GM18870 (cell line): Measurements from ENCODE around the gene PECR.
A peak's percentile ranks its signal among the peaks of the same experiment; 100 is the strongest.

Source experiments
- ATAC-seq: cut with Tn5 transposase; IDR thresholded peaks from one replicate; pipeline ENCODE4 v1.9.1; 2021; ENCODE audit warnings: moderate library complexity; ENCODE audit not compliant: unreplicated experiment

Gene PECR

DNA sequence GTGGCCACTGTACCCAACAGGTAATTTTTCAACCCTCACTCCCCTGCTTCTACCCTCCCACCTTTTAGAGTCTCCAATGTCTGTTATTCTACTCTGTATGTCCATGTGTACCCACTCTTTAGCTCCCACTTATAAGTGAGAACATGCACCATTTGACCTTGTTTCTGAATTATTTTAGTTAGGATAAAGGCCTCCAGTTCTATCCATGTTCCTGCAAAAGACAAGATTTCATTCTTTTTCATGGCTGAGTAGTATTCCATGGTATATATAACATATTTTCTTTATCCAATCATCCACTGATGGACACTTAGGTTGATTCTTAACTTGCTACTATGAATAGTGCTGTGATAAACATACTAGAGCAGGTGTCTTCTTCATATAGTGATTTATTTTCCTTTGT is 9.1 kb downstream of the PECR start:
- ATAC-seq, result no peak

DNA sequence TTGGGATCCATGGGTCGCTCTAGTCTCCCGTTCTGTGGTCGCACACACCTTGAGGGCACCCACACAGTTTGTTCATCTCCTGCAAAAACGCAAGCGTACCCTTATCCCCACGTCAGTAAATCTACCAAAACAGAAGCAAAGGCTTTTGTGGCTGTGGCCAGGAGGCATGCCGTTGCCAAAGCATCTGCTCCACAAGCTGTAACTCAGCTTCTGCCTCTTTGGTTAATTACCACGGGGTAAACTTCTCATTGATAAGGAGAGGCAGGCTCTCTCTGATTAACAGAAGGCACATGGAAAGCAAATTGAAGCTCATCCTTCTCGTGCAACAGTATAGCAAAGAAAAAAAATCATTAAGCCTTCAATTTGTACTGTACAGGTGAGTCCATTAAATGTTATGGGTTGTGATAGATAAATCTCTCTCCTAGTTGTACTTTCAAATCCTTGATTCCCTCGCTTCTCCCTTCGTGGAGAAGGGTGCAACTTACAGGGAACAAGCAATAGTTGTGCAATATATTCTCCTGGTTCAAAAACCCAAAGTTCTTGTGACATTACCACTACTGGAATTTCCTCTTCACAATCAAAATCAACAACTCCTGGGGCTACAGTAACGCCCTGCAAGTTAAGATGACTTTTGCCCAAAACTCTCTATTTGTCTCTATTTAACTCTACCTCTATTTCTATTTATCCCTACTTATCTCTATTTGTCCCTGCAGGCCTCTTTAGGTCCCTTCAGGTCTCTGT is 10.3 kb downstream of the PECR start:
- ATAC-seq, result no peak

DNA sequence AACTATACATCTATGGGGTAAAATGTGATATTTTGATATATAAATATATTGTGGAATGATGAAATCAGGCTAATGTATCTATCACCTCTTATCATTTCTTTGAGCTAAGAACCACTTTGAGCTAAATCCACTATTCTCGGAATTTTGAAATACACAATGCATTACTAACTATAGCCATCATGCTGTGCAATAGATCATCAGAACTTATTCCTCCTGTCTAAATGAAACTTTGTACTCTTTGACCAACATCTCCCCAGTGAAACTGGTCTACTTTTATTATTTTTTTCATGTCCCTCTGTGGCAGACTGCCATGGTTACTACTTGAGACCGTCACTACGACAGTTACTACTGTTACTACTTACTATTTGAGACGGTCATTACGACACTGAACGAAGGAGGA is 11.4 kb downstream of the PECR start:
- no peak for ATAC-seq

DNA sequence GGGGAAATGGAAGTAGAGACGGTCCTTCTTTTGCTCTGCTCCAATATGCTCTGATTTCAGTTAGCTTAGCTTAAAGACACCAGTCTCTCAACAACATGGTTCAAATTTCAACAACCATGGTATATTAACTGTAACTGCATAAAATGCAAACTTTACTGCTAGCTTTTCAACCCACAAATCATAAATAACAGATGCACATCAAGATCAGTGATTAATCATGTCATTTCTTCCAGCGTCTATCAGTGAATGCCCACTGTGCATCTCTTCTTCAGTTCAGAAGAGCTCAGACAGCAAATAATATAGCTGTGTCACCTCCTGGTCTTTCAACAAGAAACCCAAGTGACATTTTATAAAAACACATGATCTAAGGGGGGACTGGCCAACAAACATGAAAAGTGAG is 12.6 kb downstream of the PECR start:
- no peak for ATAC-seq

DNA sequence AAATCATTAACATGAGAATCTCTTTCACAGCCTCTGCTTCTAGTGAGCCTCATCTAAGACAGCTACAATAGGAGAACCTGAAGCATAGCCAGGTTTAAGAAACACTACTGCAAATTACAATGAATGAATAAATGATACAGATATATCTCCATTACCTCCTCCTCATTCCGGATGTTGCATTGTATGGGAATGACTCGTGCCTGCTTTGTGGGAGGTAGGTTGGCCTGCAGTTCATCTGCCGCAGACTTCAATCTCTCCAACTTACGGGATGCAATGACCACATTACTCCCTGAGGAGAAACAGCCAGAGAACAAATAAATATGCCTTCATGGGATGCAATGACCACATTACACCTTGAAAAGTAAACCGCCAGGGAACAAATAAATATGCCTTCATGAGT is 15.4 kb downstream of the PECR start:
- ATAC-seq, result no peak

DNA sequence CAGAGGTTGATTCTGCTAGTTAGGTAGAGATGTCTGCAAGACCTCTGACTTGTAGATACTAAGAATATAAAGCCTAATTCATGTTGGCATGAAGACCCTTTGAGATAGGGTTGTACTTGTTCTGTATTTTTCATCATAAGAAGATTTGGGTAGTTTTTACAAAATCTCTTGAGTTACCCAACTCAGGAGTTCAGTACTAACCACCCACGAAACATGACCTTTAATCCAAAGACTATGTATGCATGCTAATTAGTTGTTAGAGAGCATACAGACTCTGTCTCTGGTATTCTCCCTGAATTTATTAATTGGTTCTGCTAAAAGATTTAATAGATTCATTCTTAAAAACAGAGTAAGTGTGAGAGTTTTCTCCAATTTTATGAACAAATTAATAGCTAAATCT is 16.9 kb downstream of the PECR start:
- no peak for ATAC-seq

DNA sequence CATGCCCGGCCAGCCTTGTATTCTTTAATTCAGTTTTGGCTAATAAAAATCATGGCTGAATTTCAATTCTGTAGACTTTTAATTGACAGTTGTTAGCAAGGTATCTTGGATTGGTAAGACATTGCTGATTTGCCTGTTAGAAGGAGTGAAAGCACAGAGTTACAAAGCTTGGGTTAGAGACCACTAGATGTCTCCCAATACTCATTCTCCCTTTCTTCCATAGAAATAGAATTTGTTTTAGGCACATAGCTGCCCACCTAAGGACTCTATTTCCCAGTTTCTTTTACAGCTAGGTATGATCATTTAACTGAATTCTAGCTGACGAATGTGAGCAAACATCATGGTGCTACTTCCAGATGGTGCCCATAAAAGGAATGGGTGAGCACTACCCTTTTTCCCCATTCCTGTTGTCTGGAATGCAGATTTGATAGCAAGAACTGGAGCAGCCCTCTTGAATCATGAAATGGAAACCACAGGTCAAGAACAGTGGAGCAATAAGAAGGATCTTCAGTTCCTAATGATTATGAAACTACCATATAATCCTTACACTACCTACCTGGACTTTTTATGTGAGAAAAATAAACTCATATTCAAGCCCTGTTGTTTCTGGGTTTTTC is 17.5 kb downstream of the PECR start:
- ATAC-seq, result no peak

DNA sequence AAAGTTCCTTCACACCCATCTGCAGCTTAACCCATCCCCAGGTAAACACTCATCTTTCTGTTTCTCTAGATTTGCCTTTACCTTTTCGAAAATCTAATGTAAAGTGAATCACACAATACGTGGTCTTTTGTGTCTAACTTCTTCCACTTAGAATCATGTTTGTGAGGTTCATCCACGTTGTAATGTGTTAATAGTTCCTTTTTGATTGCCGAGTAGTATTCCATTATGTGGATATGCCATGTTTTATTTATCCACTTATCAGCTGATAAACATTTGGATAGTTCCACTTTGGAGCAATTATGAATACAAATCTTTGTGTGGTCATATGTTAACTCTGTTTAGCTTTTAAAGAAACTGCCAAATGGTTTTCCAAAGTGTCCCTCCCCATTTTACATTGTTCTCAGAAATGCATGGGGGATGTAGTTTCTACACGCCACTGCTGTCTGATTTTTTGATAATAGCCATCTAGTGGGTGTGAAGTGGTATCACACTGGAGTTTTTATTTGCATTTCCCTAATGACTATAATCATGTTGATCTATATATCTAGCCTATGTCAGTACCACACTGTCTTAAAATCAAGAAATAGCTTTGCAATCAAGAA is 22.3 kb downstream of the PECR start:
- ATAC-seq, result no peak

DNA sequence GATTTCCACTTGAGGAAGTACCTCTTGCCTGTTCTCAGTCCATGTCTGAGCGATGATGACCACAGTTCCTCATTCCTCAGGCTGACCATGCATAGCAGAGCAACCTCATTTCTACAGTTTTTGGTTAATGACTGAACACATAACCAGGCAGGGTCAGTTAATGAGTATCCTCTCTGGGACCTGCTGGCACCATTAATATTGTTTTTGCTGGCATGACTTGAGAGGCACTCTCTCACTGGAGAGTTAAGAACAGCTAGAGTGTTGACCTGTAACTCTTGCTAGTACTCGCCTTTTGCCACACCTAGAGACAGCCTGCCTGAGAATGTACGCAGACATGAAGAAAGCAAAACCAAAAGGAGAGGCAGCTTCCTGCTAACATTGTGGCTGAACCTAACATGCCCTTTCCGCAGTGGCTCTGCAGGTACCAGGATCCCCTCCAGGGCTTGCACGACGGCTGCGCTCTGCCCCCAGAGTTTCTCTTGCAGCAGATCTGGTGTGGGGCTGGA is 23.9 kb downstream of the PECR start:
- peak; percentile 86 for ATAC-seq

DNA sequence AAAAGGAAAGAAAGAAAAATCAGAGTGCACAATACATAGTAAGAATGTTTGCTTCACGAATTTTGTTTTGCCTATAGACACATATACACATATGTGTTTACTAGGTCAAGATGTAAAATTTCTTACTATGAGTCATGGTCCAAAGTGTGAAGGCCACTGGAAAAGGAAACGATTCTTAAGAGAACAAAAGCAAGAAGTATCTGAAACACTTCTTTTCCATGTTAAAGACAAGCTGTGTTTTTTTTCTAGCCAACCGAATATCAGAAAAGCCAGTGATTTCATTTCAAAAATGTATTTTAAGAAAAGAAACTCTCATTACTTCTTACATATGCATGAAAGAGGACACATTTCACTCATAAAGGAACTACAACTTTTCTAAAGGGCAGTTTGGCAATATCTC is 24.9 kb downstream of the PECR start:
- peak; percentile 38 for ATAC-seq

DNA sequence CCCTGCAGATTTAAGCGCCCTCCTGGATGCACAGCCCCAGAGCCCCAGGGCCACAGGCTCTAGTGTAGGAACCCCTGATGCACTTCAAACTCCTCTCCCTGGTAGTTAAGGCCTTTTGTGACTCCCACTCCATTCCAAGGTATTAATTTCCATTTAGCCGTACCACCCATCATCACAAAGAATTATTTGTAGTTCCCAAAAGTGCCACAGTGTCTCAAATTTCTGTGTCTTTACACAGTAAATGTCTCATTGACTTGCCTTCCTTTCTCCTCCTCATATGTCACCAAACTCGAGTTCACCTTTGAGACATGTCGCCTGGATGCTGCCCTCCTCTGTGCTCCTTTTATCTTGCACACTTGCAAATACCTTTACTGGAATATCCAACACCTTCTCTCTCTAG is 25.9 kb downstream of the PECR start:
- ATAC-seq, result no peak

DNA sequence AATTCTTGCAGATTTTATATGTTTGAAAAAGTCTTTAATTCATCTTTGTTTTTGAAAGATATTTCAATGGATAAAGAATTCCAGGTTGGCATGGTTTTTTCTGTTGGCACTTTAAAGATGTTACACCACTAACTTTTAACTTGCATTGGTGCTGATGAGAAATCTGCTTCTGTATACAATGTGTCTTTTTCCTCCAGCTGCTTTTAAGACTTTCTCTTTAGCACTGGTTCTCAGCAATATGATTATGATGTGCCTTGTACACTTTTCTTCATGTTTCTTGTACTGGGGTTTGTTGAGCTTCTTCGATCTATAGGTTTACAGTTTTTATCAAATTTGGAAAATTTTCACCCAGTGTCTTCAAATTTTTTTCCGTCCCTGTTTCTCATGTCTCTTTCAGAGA is 29.2 kb downstream of the PECR start:
- no peak for ATAC-seq

DNA sequence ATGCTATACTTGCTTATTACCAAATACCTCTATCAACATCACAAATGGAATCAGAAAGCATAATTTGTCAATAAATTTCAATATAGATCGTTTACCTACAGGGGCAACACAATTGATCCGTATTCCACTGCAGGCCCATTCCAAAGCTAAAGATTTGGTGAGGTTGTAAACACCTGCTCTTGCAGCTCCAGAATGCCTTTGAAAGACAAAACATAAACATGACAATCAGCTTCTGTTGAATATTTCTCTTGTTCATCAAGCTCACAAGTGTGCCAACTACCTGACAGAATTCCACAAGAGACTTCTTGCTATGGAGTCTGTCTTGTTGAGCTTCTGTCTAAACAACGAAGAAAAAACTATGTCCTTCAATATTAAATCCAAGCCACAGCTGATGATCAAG is 30.3 kb downstream of the PECR start:
- no peak for ATAC-seq

DNA sequence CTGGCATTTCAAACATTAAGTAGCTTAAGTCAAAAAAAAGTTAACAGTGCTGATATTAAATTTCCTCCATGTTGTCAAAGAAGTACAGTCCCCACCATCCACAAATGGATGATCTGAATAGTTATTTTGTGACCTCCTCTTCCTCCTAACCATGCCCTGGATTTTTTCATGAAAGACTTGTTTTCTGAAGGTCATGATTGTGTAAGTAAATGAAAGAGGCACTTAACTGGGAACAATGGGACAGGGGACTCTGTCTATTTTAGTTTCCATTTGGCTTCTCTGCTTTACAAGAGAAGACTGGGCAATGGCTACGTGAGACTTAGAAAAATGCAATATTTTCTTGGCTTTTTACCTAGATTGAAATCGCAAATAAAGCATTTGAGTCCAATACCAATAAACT is 32.2 kb downstream of the PECR start:
- no peak for ATAC-seq

DNA sequence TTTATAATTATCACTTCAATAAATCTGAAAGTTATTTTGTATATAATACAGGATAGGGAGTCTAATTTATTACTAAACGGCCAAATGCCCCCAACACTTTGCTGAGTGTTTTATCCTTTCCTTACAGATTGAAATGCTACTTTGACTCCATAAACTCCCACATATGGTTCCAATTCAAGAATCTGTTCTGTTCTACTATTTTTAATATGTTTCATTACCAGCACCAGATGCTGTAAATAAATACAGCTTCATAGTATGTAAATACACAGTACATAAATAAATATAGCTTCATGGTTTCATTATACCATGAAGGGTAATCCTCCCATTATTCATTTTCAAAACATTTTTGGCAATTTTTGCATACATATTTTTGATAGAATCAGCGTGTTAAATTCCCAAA is 34.2 kb downstream of the PECR start:
- no peak for ATAC-seq

DNA sequence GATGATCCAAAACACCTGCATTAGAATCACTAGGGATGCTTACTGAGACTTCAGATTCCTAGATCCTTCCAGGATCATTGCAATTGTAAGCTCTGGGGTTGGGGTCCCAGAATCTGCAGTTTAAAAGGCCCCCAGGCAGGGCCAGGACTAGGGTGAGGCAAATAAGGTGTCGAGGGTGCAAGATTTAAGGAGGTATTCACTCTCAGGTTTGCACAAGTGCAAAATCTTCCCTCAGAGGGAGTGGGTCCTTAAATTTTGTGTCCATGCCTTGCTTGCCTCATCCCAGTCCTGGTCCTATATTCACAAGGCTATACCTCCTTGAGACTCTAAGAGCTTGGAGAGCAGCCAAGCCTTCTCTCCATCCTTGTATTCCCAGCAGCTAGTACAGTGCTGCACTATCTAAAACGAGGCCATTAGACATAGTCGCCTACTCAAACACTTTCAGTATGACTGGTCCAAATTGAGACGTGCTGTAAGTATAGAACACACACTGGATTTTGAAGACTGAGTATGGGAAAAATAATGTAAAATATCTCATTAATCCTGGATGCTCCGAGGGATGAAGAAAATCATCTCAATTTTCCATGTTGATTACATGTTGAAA is 36.6 kb downstream of the PECR start:
- peak; percentile 99 for ATAC-seq

DNA sequence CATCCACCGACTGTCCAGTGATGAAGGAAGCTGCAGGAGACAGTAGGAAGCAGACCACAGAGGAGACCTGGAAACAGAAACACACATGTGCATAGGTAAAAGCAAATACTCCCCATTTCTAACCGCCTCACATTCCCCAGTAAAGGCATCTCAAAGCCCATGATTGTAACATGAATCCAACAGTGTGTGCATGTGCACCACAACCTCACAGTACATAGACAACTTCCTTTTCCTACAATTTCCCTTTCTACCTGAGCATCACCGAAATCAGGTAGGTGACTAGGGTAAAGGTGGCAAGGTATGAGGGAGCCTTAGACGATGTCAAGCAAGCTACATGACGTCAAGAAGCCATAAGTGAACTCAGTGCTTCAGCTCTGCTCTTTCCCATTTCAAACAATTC is 37.7 kb downstream of the PECR start:
- ATAC-seq, result no peak

DNA sequence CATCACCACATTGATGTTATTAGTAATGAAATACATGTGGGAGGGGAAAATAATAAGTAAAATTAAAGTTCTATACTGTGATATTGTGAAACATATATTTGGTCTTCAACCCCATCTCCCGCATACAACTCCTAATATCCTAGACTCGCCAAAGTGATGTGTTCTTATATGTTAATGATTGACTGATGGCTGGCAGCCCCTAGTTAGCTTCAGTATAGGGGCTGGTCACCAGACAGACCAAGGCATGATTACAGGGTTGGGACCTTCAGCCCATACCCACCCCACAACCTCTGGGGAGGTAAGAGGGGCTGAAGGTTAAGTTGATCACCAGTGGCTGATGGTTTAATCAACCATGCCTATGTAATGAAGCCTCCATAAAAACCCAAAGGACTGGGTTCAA is 40.2 kb downstream of the PECR start:
- ATAC-seq, result no peak

DNA sequence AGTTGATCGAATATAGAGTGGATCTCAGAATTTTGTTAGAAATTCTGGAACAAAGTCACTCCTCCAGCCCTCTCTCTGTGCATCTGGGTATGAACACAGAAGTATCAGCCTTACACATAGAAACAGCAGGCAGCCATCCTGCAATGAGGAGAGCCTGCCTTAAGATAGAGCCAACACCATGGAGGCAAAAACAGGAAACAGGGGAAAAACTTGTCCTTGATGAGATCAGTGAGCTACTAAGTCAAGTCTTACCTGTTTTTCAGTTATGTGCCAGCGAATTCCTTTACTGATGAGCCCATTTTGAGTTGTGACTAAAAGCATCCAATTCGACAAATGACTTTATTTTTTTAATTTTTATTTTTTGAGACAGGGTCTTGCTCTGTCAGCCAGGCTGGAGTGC is 41.7 kb downstream of the PECR start:
- ATAC-seq, result no peak

DNA sequence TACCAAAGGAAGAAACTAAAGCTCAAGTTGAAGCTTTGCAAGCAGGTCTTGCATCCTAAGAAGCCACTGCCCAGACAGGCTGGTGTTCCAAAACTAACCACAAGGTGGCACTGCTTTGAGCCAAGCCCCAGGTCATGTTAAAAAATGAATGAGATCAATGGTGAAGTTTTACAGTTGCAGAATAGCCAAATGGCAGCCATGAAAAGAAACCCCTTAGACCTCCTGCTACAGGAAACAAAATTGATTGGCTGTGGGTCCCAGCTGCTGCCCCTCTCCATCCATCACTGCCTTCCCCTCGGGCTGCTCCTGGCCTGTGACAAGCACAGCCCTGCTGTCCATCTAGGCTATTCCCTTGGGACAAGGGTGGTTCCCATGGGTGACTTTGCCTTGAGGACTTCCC is 47.5 kb downstream of the PECR start:
- ATAC-seq, result peak; percentile 30

DNA sequence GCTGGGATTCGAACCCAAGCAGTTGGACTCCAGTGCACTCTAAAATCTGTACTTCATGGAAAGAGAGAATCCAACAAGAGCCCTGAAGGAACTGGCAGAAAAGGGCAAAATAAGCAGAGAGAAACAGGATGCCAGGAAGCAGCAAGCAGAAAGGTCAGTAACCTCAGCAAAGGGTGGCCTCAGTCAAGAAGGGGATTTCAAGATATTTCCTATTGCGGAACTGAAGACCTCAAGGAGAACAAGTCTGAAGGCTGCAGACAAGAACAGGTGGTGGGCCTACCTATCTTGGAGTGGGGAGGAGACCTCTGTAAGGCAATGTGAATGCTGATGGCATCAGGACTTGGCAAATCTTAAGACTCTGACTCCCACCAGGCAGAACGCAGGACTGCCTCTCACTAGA is 48.2 kb downstream of the PECR start:
- peak; percentile 43 for ATAC-seq
